DND-41 (cell line): ENCODE data around the gene STXBP6.

Experiments
- ATAC-seq: fragments of 200-7000 bp; cut with Tn5 transposase; 3 replicates; pipeline ENCODE4 v1.9.1; 2021; ENCODE audit warnings: low read depth; ENCODE audit not compliant: insufficient read depth
- DNase-seq: peaks from one replicate; pipeline ENCODE4 v3.0.0-alpha.2; 2020
- H2AFZ ChIP-seq: 2 replicates; pipeline ENCODE4 v1.6.0; 2012; ENCODE audit warnings: low read depth, low read length
- H3K27ac ChIP-seq: 2 replicates; pipeline ENCODE4 v1.5.1; 2012; ENCODE audit warnings: low read length, inconsistent platforms
- H3K27me3 ChIP-seq: fragments of 200-600 bp; sonication (generic); 2 replicates; pipeline ENCODE4 v1.6.0; 2012; ENCODE audit warnings: low read length, mild to moderate bottlenecking, inconsistent platforms; ENCODE audit not compliant: insufficient read depth, poor library complexity
- H3K36me3 ChIP-seq: 2 replicates; pipeline ENCODE4 v1.5.1; 2012; ENCODE audit warnings: low read length, inconsistent platforms; ENCODE audit not compliant: insufficient read depth
- H3K4me1 ChIP-seq: 2 replicates; pipeline ENCODE4 v1.5.1; 2012; ENCODE audit warnings: mild to moderate bottlenecking, low read length; ENCODE audit not compliant: insufficient read depth
- H3K4me2 ChIP-seq: 2 replicates; pipeline ENCODE4 v1.6.0; 2012; ENCODE audit warnings: mild to moderate bottlenecking, moderate library complexity, low read length, inconsistent platforms; ENCODE audit not compliant: insufficient read depth
- H3K4me3 ChIP-seq, 2 experiments: fragments of 200-600 bp in 1 of 2; shearing (Covaris generic) in 1 of 2; 2 replicates each; pipeline ENCODE4 v1.5.1; 2012 to 2016; ENCODE audit warnings: inconsistent platforms in 2 of 2, low read length in 2 of 2, mild to moderate bottlenecking in 2 of 2, low read depth in 1 of 2, moderate library complexity in 1 of 2
- H3K79me2 ChIP-seq: 2 replicates; pipeline ENCODE4 v1.6.0; 2012; ENCODE audit warnings: low read length, inconsistent platforms; ENCODE audit not compliant: insufficient read depth
- H3K9ac ChIP-seq: 2 replicates; pipeline ENCODE4 v1.6.0; 2012; ENCODE audit warnings: low read depth, mild to moderate bottlenecking, inconsistent platforms, low read length, moderate library complexity
- H3K9me3 ChIP-seq: 2 replicates; pipeline ENCODE4 v1.5.1; 2012; ENCODE audit warnings: low read length, moderate library complexity, mild to moderate bottlenecking, inconsistent platforms; ENCODE audit not compliant: insufficient read depth, severe bottlenecking
- H4K20me1 ChIP-seq: 2 replicates; pipeline ENCODE4 v1.6.0; 2012; ENCODE audit warnings: low read length; ENCODE audit not compliant: insufficient read depth
- EZH2 ChIP-seq: IDR thresholded peaks from 3 replicates; pipeline ENCODE4 v1.6.1; 2012; ENCODE audit warnings: borderline replicate concordance, low read depth, mild to moderate bottlenecking, moderate library complexity, low read length, inconsistent platforms; ENCODE audit not compliant: severe bottlenecking
- TF ChIP-seq, protein P1 (sequence below): IDR thresholded peaks from 2 replicates; pipeline ENCODE4 v1.5.1; 2012; ENCODE audit warnings: borderline replicate concordance, low read length, moderate library complexity, mild to moderate bottlenecking; ENCODE audit not compliant: poor library complexity, severe bottlenecking; ENCODE audit errors: extremely low read depth

Gene STXBP6

DNA sequence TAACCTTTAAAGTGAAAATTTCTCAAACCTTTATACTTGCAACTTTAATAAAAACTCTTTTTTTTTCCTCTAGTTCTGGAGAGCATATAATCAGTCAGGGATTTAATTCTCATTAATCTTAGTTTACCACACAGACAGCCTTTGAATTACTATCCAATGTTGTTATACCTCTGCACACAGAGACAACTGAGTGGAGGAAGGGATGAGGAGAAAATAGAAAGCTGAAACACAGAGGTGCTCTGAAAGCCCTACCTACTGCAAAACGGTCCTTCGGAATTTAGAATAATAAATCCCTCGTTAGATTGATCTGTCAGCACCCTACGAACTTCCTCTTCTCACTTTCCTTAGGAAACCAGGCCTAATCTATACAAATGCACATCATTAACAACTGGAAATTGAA, 122.1 kb downstream of the STXBP6 start:
- no peak overlapping the region for H3K9ac ChIP-seq
- no peaks in the 10 kb centered on the region for H4K20me1 ChIP-seq
- DNase-seq (no peak), ATAC-seq (no peak)
- no peak overlapping the region for H3K4me3 ChIP-seq
- H3K79me2 ChIP-seq, result no peaks in the 10 kb centered on the region
- H3K27ac ChIP-seq, result no peak overlapping the region
- H3K9me3 ChIP-seq, result no peaks in the 10 kb centered on the region
- no peak overlapping the region for H3K4me2 ChIP-seq
- TF ChIP-seq, protein P1, sequence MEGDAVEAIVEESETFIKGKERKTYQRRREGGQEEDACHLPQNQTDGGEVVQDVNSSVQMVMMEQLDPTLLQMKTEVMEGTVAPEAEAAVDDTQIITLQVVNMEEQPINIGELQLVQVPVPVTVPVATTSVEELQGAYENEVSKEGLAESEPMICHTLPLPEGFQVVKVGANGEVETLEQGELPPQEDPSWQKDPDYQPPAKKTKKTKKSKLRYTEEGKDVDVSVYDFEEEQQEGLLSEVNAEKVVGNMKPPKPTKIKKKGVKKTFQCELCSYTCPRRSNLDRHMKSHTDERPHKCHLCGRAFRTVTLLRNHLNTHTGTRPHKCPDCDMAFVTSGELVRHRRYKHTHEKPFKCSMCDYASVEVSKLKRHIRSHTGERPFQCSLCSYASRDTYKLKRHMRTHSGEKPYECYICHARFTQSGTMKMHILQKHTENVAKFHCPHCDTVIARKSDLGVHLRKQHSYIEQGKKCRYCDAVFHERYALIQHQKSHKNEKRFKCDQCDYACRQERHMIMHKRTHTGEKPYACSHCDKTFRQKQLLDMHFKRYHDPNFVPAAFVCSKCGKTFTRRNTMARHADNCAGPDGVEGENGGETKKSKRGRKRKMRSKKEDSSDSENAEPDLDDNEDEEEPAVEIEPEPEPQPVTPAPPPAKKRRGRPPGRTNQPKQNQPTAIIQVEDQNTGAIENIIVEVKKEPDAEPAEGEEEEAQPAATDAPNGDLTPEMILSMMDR, result no peak
- TF ChIP-seq EZH2, result no peak
- no peaks in the 10 kb centered on the region for H3K4me1 ChIP-seq
- no peaks in the 10 kb centered on the region for H3K36me3 ChIP-seq
- peaks cover 8% of the 10 kb centered on the region for H3K27me3 ChIP-seq
- no peak overlapping the region for H2AFZ ChIP-seq

DNA sequence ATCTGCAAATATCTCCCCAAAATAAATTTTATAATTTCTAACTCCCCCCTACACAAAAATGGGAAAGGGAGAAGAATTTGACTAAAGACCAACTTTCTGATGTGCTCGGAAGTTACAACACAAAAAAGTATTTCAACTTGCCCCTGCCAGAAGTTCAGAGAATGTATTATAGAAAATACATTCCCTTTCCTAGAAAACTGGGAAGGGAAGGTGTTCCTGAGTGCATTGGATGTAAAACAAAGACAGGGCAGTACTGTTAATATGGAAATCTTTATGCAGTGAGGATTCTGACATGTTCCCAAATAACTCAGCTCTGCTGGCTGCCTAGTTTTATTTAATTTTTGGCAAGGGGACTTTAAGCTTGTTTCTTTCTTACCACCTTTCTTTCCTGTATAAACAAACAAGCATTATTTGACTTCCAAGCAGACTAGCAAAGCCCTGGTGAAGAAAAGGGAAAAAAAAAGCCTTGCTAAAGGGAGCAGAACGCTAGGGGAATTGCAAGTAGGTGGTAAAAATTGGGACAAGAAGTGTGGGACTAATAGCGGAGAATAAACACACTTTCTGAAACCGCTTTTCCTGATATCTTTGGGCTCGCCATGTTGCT, 124.1 kb downstream of the STXBP6 start:
- no peak overlapping the region for H2AFZ ChIP-seq
- H3K4me2 ChIP-seq, result no peak overlapping the region
- no peaks in the 10 kb centered on the region for H3K36me3 ChIP-seq
- H3K27ac ChIP-seq, result no peak overlapping the region
- H3K79me2 ChIP-seq, result no peaks in the 10 kb centered on the region
- H3K27me3 ChIP-seq, result peaks cover 14% of the 10 kb centered on the region
- ATAC-seq (no peak), DNase-seq (no peak)
- H3K9me3 ChIP-seq, result no peaks in the 10 kb centered on the region
- H4K20me1 ChIP-seq, result no peaks in the 10 kb centered on the region
- TF ChIP-seq, protein P1, result no peak
- TF ChIP-seq EZH2, result no peak
- H3K4me3 ChIP-seq, result no peak overlapping the region
- H3K4me1 ChIP-seq, result no peaks in the 10 kb centered on the region
- no peak overlapping the region for H3K9ac ChIP-seq

DNA sequence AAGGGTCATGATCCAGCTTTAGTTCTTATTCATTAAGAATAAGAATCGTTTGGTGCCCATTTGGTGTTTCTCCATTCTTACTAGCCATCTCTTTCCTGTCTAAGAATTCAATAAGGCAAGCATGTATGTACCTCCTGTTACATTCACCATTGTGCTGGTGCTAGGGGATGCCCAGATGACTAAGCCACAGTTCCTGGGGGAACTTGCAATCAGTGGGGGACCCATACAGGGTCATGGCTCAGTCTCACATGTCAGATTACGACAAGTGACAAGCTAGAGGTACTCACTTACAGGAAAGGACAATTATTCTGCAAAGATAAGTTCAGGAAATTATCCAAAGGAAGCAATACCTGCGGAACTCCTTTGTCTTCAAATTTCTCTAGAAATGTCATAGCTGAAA, 125.4 kb downstream of the STXBP6 start:
- H3K4me2 ChIP-seq, result no peak overlapping the region
- H3K4me3 ChIP-seq, result no peak overlapping the region
- no peaks in the 10 kb centered on the region for H3K36me3 ChIP-seq
- no peak overlapping the region for H2AFZ ChIP-seq
- TF ChIP-seq EZH2, result no peak
- TF ChIP-seq, protein P1, result no peak
- H3K4me1 ChIP-seq, result no peaks in the 10 kb centered on the region
- no peaks in the 10 kb centered on the region for H4K20me1 ChIP-seq
- no peak for DNase-seq
- H3K27ac ChIP-seq, result no peak overlapping the region
- H3K27me3 ChIP-seq, result peaks cover 21% of the 10 kb centered on the region
- H3K79me2 ChIP-seq, result no peaks in the 10 kb centered on the region
- H3K9ac ChIP-seq, result no peak overlapping the region
- ATAC-seq, result no peak
- no peaks in the 10 kb centered on the region for H3K9me3 ChIP-seq

DNA sequence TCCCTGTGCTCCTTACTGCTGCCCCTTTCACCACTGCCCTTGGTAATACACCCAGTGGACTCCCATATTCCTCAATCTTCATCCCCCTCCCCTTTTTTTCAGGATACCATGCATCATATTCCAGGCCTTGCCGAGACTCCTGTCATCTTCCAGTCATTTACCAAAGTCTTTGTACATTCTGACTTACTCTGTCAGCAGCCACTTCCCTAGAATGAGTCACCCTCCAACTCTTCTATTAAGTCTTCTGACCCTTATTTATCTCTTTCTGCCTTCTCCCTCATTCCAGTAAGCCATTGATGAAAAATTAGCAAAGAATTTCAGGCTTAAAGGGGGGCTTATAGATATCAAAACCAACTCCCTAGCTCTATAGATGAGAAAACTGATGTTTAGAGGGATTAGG, 128.0 kb downstream of the STXBP6 start:
- no peak overlapping the region for H3K4me3 ChIP-seq
- H4K20me1 ChIP-seq, result no peaks in the 10 kb centered on the region
- no peak overlapping the region for H3K4me2 ChIP-seq
- DNase-seq (no peak), ATAC-seq (no peak)
- no peak overlapping the region for H2AFZ ChIP-seq
- no peaks in the 10 kb centered on the region for H3K9me3 ChIP-seq
- TF ChIP-seq, protein P1, result no peak
- no peak for TF ChIP-seq EZH2
- no peaks in the 10 kb centered on the region for H3K79me2 ChIP-seq
- peaks cover 24% of the 10 kb centered on the region for H3K27me3 ChIP-seq
- H3K4me1 ChIP-seq, result no peaks in the 10 kb centered on the region
- no peak overlapping the region for H3K9ac ChIP-seq
- no peaks in the 10 kb centered on the region for H3K36me3 ChIP-seq
- H3K27ac ChIP-seq, result no peak overlapping the region
